Cerebellar nuclear complex (tissue), 1 donor: ENCODE results near the gene VIT.

Source experiments
- DNase-seq, 2 experiments: peaks; one replicate each; lab custom pipeline; 2025; lab: John Stamatoyannopoulos, UW

The VIT gene

GRCh38 chr2:36696533-36696932 lies at the start of gene VIT:
VIT (plus strand) TSS chr2:36696707; CDS start chr2:36716371, 19,664 bp downstream.
- DNase-seq = no peak

- DNase-seq = no peak
Observed at GRCh38 chr2:36650031-36650829, 46.3 kb upstream of the VIT start.

GRCh38 chr2:36653155-36653554 lies 43.4 kb upstream of the VIT start:
- no peak for DNase-seq

- DNase-seq = no peak
Observed at GRCh38 chr2:36653967-36654694, 42.4 kb upstream of the VIT start.

GRCh38 chr2:36655453-36655852 lies 41.1 kb upstream of the VIT start:
- no peak for DNase-seq

GRCh38 chr2:36657703-36658102 lies 38.8 kb upstream of the VIT start:
- DNase-seq = no peak

- no peak for DNase-seq
Observed at GRCh38 chr2:36658277-36658748, 38.2 kb upstream of the VIT start.

- DNase-seq = no peak
Observed at GRCh38 chr2:36659218-36659617, 37.3 kb upstream of the VIT start.

GRCh38 chr2:36659872-36660312 lies 36.6 kb upstream of the VIT start:
- no peak for DNase-seq

- DNase-seq = no peak
Observed at GRCh38 chr2:36662638-36663037, 33.9 kb upstream of the VIT start.

- no peak for DNase-seq
Observed at GRCh38 chr2:36663295-36663694, 33.2 kb upstream of the VIT start.

- DNase-seq = peak in 1 of 2 experiments; percentile 40
Observed at GRCh38 chr2:36663851-36664695, 32.4 kb upstream of the VIT start.

GRCh38 chr2:36664696-36665076 lies 31.8 kb upstream of the VIT start:
- DNase-seq = no peak

- DNase-seq = no peak
Observed at GRCh38 chr2:36667931-36668330, 28.6 kb upstream of the VIT start.

GRCh38 chr2:36670881-36671595 lies 25.5 kb upstream of the VIT start:
- DNase-seq = no peak

- no peak for DNase-seq
Observed at GRCh38 chr2:36671731-36672130, 24.8 kb upstream of the VIT start.

- no peak for DNase-seq
Observed at GRCh38 chr2:36672199-36672598, 24.3 kb upstream of the VIT start.

- no peak for DNase-seq
Observed at GRCh38 chr2:36675579-36676282, 20.8 kb upstream of the VIT start.

GRCh38 chr2:36676364-36676763 lies 20.1 kb upstream of the VIT start:
- no peak for DNase-seq

GRCh38 chr2:36677386-36677785 lies 19.1 kb upstream of the VIT start:
- no peak for DNase-seq
